ENCODE data around the gene SPEG. TPM values are rescaled to one million over a fixed set of nuclear protein-coding genes. Genes with fewer than 3 reads are reported as not detected.
"Not testable (repeated sequence)": the region's sequence is repeated elsewhere in the genome, so short reads cannot be mapped to it uniquely, and the experiment has no call there.

SPEG gene
- total and polyA plus RNA-seq, 2 of the 8 experiments (the other 6 are each of a cell fraction or from before 2014, with no cell fraction given), result 19.9 to 32.0 TPM

DNA sequence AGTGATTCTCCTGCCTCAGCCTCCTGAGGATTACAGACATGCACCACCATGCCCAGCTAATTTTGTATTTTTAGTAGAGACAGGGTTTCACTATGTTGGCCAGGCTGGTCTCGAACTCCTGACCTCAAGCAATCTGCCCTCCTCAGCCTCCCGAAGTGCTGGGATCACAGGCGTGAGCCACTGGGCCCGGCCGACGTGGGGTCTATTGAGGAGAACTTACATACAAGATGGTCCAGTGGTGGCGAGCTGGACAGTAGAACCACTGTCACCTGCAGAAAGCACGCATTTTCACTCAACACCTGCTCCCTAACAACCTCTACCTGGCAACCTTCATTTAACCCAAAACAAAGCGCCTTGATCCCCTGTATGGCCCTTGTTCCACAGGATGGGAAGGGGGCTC lies 39.6 kb upstream of the SPEG start:
- H2BK20ac ChIP-seq (ENCODE audit: low read length); H2BK5ac ChIP-seq (ENCODE audit: low read depth, low read length); H3K23ac ChIP-seq (ENCODE audit: insufficient read length); H2BK12ac ChIP-seq (ENCODE audit: low read depth, low read length); H3K4ac ChIP-seq (replicated peaks; ENCODE audit: insufficient read length, low read depth, low read length); H3K9ac ChIP-seq (replicated peaks in 1 of 4; ENCODE audit: extremely low read depth in 1 of 4, low read depth in 3 of 4, low read length in 3 of 4); POLR2A ChIA-PET (ENCODE audit: partially characterized antibody); H3K79me1 ChIP-seq (ENCODE audit: low read depth, low read length); H2AK5ac ChIP-seq (ENCODE audit: low read depth, low read length); H2AFZ ChIP-seq (ENCODE audit: low read length); H3K79me2 ChIP-seq (ENCODE audit: control insufficient read depth in 1 of 2, insufficient read depth in 2 of 2, low read length in 2 of 2); H4K8ac ChIP-seq (ENCODE audit: extremely low read depth, insufficient read depth, low read length); H3K56ac ChIP-seq (replicated peaks; ENCODE audit: insufficient read length, low read depth, low read length); H3K36me3 ChIP-seq (ENCODE audit: control insufficient read depth in 2 of 4, insufficient read depth in 4 of 4, low read length in 3 of 4); H3K27ac ChIP-seq (ENCODE audit: low read depth, low read length); H3K23me2 ChIP-seq (ENCODE audit: low read depth, low read length); H3K14ac ChIP-seq (ENCODE audit: insufficient read length); H3K4me1 ChIP-seq (replicated peaks in 1 of 4; ENCODE audit: control insufficient read depth in 3 of 4, insufficient read depth in 4 of 4, low read length in 3 of 4); H2BK15ac ChIP-seq (ENCODE audit: low read length); H2BK120ac ChIP-seq (replicated peaks; ENCODE audit: low read depth, low read length); H3K4me3 ChIP-seq (ENCODE audit: extremely low read depth in 1 of 4, insufficient read depth in 2 of 4, low read depth in 3 of 4, low read length in 4 of 4); H3K27me3 ChIP-seq (replicated peaks in 1 of 4; ENCODE audit: control insufficient read depth in 3 of 4, extremely low read depth in 1 of 4, insufficient read depth in 3 of 4, low read length in 3 of 4); H3K18ac ChIP-seq (ENCODE audit: extremely low read depth, low read length); DNase-seq (ENCODE audit: low read depth in 1 of 2, low spot score in 2 of 2); H4K20me1 ChIP-seq (replicated peaks in 1 of 2; ENCODE audit: control insufficient read depth in 1 of 2, insufficient read depth in 2 of 2, low read length in 2 of 2); H4K91ac ChIP-seq (replicated peaks; ENCODE audit: insufficient read length, low read length); H4K5ac ChIP-seq (ENCODE audit: insufficient read length, low read depth, low read length); FAIRE-seq; H3K9me3 ChIP-seq (ENCODE audit: insufficient read depth in 2 of 2, low read depth in 1 of 2, low read length in 1 of 2); H3K4me2 ChIP-seq (ENCODE audit: insufficient read depth in 1 of 2, low read depth in 2 of 2, low read length in 2 of 2): not testable (repeated sequence)
- 88% methylated on average over 9 of the region's 9 CpGs; no CpG with 5 or more reads in 1 of the 2 experiments for WGBS, 2 experiments (ENCODE audit: extremely low coverage in 1 of 2, insufficient coverage in 1 of 2, insufficient read length in 1 of 2, insufficient replicate concordance in 2 of 2, low coverage in 1 of 2, low lambda C conversion rate in 2 of 2, missing lambda C conversion rate in 1 of 2)
- CTCF ChIA-PET (ENCODE audit: partially characterized antibody), result interaction anchor here (0.6 to 1.7 kb wide), 3 partner anchors 10 to 100 kb away, joined by 3 to 4 read pairs (median 3); no protein-coding TSS in a partner anchor
